ENCODE measurements around the gene TMEM258.

The TMEM258 gene

GRCh38 chr11:61756452-61757212 lies 35.8 kb downstream of the TMEM258 start:
- TF ChIP-seq GATA3 (IDR thresholded peaks at IDR 0.05; ENCODE audit: low read depth, low read length), result no peak
- no peak for TF ChIP-seq GATA2 (IDR thresholded peaks at IDR 0.05; ENCODE audit: low read depth, low read length)

- TF ChIP-seq GATA3 (IDR thresholded peaks at IDR 0.05; ENCODE audit: low read depth, low read length) (no peak), GATA2 (IDR thresholded peaks at IDR 0.05; ENCODE audit: low read depth, low read length) (no peak)
Measured at GRCh38 chr11:61756147-61756451, 36.3 kb downstream of the TMEM258 start.

DNA sequence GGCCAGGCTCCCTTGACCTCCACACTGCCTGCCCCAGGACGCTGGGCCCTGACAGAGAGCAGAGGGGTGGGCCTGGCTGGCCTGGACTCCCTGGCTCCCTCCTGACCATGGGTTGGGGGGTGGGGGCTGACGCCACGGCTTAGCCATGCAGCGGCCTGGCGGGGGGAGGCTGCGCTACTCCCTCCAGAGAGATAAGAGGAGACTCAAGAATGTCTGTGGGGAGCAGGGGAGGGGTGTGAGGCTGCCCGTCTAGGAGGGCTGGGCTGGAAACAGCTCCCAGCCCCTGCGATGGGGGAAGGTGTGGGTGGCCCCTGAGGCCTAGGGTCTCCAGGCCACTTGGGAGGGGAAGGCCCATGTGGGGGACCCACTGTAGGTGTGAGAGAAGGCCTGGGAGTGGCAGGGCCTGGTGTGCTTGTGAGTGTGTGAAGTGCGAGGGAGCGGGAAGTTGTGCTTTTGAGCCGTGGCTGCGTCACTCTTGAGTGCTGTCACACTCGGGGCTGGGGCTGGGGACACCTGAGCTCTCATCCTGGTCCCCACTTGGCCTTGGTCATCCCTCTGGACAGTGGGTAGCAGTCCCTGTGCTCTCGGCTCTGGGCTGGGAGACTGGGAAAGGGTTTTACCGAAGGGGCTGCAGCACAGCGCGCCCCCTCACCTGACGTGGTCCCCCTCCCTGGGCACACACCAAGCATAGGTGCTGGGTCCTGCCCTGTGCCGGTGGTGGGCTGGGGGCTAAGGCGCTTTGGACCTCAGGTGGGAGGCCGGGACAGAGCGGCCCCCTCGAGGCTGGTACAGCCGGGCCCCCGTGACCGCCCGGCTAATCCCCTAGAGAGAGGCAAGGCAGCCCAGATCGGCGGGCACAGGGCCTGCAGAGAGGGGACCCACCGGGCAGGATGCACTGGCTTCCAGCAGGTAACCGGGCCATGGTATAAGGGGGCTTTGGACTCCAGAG lies 37.6 kb downstream of the TMEM258 start:
- TF ChIP-seq GATA3 (IDR thresholded peaks at IDR 0.05; ENCODE audit: low read depth, low read length) (no peak), GATA2 (IDR thresholded peaks at IDR 0.05; ENCODE audit: low read depth, low read length) (no peak)

- TF ChIP-seq GATA3 (IDR thresholded peaks at IDR 0.05; ENCODE audit: low read depth, low read length) (no peak), GATA2 (IDR thresholded peaks at IDR 0.05; ENCODE audit: low read depth, low read length) (no peak)
Measured at GRCh38 chr11:61753672-61754071, 38.7 kb downstream of the TMEM258 start.

GRCh38 chr11:61752925-61753521 lies 39.4 kb downstream of the TMEM258 start:
- no peak for TF ChIP-seq GATA2 (IDR thresholded peaks at IDR 0.05; ENCODE audit: low read depth, low read length)
- no peak for TF ChIP-seq GATA3 (IDR thresholded peaks at IDR 0.05; ENCODE audit: low read depth, low read length)

GRCh38 chr11:61752117-61752924 lies 40.1 kb downstream of the TMEM258 start, which contains the start of gene MYRF:
MYRF (plus strand) TSS chr11:61752636; CDS start chr11:61752745, 109 bp downstream.
- TF ChIP-seq GATA3 (IDR thresholded peaks at IDR 0.05; ENCODE audit: low read depth, low read length) (no peak), GATA2 (IDR thresholded peaks at IDR 0.05; ENCODE audit: low read depth, low read length) (no peak)

- TF ChIP-seq GATA3 (IDR thresholded peaks at IDR 0.05; ENCODE audit: low read depth, low read length), result no peak
- TF ChIP-seq GATA2 (IDR thresholded peaks at IDR 0.05; ENCODE audit: low read depth, low read length), result no peak
Measured at GRCh38 chr11:61751384-61751783, 41.0 kb downstream of the TMEM258 start.

DNA sequence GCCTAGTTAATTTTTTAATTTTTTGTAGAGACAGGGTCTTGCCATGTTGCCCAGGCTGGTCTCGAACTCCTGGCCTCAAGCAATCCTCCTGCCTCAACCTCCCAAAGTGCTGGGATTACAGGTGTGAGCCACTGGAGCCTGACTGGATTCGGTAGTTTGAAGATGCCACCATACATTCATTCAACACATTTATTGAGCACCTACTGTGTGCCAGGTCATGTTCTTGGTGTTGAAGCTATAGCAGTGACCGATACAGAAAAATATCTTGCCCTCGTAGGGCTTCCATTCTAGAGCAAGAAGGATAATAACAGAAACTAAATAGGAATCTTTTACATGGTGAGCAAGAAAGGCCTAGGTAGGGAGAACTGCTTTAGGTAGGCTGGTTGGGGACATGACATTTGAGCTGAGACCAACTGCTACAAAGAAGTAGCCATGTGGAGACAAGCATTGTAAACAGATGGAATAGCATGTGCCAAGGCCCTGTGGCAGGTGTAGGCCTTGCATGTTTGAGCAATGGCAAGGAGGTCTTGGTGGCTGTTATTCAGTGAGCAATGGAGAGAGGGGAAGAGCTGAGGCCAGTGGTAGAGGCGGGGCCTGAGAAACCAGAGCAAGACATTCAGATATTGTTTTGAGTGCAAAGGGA lies 41.6 kb downstream of the TMEM258 start:
- TF ChIP-seq GATA3 (IDR thresholded peaks at IDR 0.05; ENCODE audit: low read depth, low read length), result no peak
- TF ChIP-seq GATA2 (IDR thresholded peaks at IDR 0.05; ENCODE audit: low read depth, low read length), result no peak

DNA sequence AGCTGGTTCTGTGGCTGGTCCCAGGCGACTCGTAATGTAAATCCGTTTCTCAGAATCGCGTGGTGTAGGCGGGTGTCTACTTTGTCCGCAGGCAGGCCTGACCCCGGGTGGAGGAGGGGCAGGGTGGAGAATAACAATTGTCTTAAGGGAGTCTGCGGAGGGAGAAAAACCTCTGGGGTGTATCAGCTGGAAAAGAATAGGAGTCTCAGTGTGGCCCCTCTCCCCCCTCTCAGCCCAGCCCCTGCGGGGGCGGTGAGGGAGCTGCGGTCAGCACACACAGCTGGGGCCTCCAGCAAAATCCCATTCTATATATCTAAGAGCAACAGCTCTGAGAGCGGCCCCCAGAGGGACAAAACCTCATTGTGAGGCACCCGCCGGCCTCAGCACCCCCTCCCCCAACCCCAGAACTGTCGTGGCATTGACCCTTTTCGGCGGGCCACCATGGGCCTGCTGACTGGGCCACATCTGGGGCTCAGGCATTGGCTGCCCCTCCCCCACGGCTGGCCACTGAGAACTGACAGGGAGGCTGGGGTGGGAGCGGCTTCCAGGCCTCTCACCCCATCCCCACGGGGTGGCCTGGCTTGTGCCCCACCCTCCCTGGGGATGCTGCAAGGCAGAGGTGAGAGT lies 42.7 kb downstream of the TMEM258 start:
- no peak for TF ChIP-seq GATA2 (IDR thresholded peaks at IDR 0.05; ENCODE audit: low read depth, low read length)
- TF ChIP-seq GATA3 (IDR thresholded peaks at IDR 0.05; ENCODE audit: low read depth, low read length), result no peak

DNA sequence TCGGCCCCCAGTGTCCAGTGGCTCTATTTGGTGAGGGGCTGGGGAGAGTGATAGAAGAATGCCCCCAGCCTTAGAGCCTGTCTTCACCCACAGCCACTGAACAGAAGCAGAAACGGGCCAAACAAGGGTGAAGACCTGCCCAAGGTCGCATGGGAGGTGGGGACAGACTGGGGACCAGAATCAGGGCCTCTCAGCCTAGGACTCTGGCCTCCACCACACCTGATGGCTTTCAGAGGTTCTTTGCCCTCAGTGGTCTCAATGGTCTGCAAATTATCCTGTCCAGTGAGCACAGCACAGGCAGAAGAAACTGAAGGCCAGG lies 44.5 kb downstream of the TMEM258 start:
- no peak for TF ChIP-seq GATA3 (IDR thresholded peaks at IDR 0.05; ENCODE audit: low read depth, low read length)
- TF ChIP-seq GATA2 (IDR thresholded peaks at IDR 0.05; ENCODE audit: low read depth, low read length), result no peak

DNA sequence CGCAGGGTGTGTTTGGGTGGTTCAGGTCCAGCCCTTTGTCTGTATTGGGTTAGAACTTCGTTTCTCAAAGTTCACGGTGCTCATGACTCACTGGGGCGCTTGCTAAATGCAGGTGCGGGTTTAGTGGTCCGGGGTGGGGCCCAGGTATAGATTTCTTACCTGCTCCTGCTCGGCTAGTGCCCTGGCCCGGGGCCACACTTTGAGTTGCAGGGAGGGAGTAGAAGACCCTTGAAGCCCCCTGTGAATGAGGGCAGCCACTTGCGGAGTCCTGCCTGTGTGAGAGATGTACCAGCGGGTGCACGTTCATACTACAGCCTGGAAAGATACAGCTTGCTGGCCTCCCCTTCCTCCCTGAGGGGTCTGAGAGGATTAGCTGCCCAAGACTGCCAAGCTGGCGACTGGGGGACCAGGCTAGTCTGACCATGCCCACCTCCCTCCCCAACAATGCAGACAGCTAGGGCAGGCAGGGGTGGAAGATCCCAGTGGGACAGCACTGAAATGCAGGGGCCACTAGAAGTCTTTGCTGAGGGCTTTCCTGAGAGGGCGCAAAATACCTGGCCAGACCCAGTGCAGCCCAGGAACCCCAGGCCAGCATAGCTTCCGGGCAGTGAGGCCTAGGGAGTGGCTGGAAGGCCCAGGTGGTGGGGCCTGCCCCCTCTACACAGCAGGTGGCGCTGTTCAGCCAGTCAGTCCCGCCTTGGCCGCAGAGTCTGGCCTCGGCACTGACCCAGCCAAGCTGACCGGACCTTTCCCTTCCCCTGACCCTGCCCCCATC lies 45.0 kb downstream of the TMEM258 start:
- no peak for TF ChIP-seq GATA3 (IDR thresholded peaks at IDR 0.05; ENCODE audit: low read depth, low read length)
- TF ChIP-seq GATA2 (IDR thresholded peaks at IDR 0.05; ENCODE audit: low read depth, low read length), result no peak
